Activated naive CD8-positive, alpha-beta T cell (primary cell): Measurements from ENCODE around the gene GPR156.

Experiments used
- H3K27ac Mint-ChIP-seq: one replicate; pipeline ENCODE4 v1.8.0; 2021; ENCODE audit warnings: mixed read lengths
- H3K27me3 Mint-ChIP-seq: one replicate; pipeline ENCODE4 v1.8.0; 2021; ENCODE audit warnings: mixed read lengths
- H3K36me3 Mint-ChIP-seq: one replicate; pipeline ENCODE4 v1.8.0; 2021; ENCODE audit warnings: mixed read lengths
- H3K4me1 Mint-ChIP-seq: one replicate; pipeline ENCODE4 v1.8.0; 2021; ENCODE audit warnings: low read depth, mixed read lengths
- H3K4me3 Mint-ChIP-seq: one replicate; pipeline ENCODE4 v1.8.0; 2021; ENCODE audit warnings: mild to moderate bottlenecking, mixed read lengths
- H3K9me3 Mint-ChIP-seq: one replicate; pipeline ENCODE4 v1.8.0; 2021; ENCODE audit warnings: low read depth, mixed read lengths

GPR156 gene

DNA sequence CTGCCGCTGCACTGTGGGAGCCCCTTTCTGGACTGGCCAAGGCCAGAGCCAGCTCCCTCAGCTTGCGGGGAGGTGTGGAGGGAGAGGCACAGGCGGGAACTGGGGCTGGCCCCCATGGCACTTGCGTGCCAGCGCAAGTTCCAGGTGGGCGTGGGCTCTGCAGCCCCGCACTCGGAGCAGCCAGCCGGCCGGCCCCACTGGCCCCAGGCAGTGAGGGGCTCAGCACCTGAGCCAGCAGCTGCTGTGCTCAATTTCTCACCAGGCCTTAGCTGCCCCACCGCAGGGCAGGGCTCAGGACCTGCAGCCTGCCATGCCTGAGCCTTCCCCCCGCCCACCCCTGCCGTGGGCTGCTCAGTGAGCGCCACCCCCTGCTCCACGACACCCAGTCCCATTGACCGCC lies 4.6 kb upstream of the GPR156 start:
- H3K4me1 Mint-ChIP-seq: peaks cover 2% of the 10 kb centered on the region
- H3K36me3 Mint-ChIP-seq: peaks cover 2% of the 10 kb centered on the region
- peaks cover 5% of the 10 kb centered on the region for H3K9me3 Mint-ChIP-seq
- no peak overlapping the region for H3K4me3 Mint-ChIP-seq
- peaks cover 29% of the 10 kb centered on the region for H3K27me3 Mint-ChIP-seq
- no peak overlapping the region for H3K27ac Mint-ChIP-seq

DNA sequence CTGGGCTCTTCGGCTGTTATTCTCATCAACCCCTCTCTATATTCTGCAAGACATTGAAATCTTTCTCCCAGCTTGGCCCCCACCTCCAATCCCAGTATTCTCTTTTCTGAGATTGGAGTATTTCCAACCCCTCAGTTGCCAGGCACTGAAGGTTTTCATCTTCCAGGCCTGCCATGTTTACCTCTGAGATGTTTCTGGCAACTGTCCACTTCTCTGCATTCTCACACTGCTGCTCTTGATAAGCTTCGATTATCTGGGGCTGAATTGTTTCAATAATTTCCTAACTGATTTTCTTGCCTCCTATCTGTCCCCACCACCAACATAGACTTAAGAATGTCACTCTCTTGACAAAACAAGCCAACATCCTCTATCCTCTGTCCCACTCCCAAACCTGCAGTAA lies 1.4 kb upstream of the GPR156 start:
- H3K4me3 Mint-ChIP-seq: peak overlapping the region; percentile 22
- H3K27ac Mint-ChIP-seq: no peak overlapping the region
- peaks cover 2% of the 10 kb centered on the region for H3K36me3 Mint-ChIP-seq
- H3K4me1 Mint-ChIP-seq: peaks cover 2% of the 10 kb centered on the region
- H3K27me3 Mint-ChIP-seq: peaks cover 38% of the 10 kb centered on the region
- H3K9me3 Mint-ChIP-seq: no peaks in the 10 kb centered on the region

DNA sequence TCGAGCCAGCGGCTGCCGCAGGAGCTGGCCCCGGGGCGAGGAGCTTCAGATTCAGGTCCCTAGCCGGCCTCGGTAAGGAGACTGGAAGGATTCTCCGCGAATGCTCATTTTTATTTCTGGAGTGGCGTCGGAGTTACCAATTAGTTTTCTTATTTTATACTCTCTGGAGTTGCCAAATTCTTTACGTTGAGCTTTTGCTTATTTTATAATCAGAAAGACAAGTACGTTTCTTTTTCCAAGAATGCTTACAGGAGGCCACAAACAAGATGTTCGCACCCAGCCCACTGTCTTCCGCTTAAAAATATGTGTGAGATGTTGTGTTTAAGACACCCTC lies 453 bp upstream of the GPR156 start:
- no peak overlapping the region for H3K27ac Mint-ChIP-seq
- H3K36me3 Mint-ChIP-seq: peaks cover 2% of the 10 kb centered on the region
- H3K9me3 Mint-ChIP-seq: no peaks in the 10 kb centered on the region
- peaks cover 2% of the 10 kb centered on the region for H3K4me1 Mint-ChIP-seq
- peak overlapping the region; percentile 59 for H3K4me3 Mint-ChIP-seq
- H3K27me3 Mint-ChIP-seq: peaks cover 44% of the 10 kb centered on the region

DNA sequence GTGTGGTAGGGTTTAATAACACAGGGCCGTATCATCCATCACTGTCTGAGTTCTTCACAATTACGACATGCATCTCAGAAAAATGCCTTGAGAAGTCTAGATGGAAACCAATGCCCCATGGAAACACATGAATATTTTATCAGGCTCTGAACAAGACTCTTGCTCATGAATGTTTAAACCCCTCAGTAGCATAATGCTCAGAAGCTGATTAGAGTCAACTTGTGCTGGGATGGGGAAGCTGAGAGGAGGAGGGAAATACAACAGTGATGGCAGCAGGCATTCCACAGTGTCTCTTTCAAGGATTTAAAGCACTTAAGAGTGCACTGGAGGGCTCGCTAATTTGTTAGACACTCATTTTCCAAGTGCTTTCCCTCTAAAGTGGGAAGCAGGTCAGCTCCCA lies 3.8 kb downstream of the GPR156 start:
- H3K4me1 Mint-ChIP-seq: peaks cover 2% of the 10 kb centered on the region
- no peaks in the 10 kb centered on the region for H3K36me3 Mint-ChIP-seq
- H3K27me3 Mint-ChIP-seq: peaks cover 46% of the 10 kb centered on the region
- no peak overlapping the region for H3K27ac Mint-ChIP-seq
- no peak overlapping the region for H3K4me3 Mint-ChIP-seq
- H3K9me3 Mint-ChIP-seq: no peaks in the 10 kb centered on the region

DNA sequence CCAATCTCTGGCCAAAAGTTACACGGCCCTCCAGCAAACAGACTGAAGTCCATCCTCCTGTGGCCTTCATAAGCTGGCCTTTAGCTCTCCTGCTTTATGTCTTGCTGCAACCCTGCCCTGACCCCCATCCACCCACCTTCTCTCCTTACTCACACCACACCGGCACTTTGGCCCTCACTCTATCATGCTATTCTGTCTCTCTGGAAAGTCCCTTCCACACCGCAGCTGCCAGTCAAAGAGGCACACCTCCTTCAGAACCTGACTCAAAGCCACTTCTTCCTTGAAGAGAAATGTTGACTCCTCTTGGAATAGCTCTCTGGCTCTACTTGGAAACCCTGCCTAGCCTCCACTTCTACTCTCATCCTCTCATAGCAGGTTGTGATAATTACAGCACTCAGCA lies 4.5 kb downstream of the GPR156 start:
- H3K27me3 Mint-ChIP-seq: peaks cover 46% of the 10 kb centered on the region
- H3K4me3 Mint-ChIP-seq: no peak overlapping the region
- H3K27ac Mint-ChIP-seq: no peak overlapping the region
- H3K9me3 Mint-ChIP-seq: no peaks in the 10 kb centered on the region
- H3K4me1 Mint-ChIP-seq: no peaks in the 10 kb centered on the region
- H3K36me3 Mint-ChIP-seq: no peaks in the 10 kb centered on the region

DNA sequence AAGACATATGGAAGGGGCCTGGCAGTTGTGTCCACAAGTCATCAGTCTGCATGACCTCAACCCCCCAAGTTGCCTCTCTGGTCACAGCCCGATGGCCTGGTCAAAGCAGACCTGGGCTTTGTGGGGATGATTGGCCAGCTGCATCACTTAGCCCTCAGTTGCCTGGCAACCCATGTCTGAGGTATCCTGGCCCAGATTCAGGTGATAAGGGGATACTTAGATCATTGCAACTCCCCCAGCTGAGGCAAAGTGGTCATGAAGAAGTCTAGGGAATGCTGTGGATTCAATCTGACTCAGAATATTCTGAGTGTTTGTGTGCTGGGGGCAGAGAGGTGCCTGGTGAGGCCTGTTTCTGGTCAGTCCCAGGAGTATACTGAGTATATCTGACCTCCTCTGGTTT lies 5.0 kb downstream of the GPR156 start:
- no peaks in the 10 kb centered on the region for H3K9me3 Mint-ChIP-seq
- no peak overlapping the region for H3K27ac Mint-ChIP-seq
- H3K36me3 Mint-ChIP-seq: no peaks in the 10 kb centered on the region
- no peak overlapping the region for H3K4me3 Mint-ChIP-seq
- no peaks in the 10 kb centered on the region for H3K4me1 Mint-ChIP-seq
- H3K27me3 Mint-ChIP-seq: peaks cover 45% of the 10 kb centered on the region

DNA sequence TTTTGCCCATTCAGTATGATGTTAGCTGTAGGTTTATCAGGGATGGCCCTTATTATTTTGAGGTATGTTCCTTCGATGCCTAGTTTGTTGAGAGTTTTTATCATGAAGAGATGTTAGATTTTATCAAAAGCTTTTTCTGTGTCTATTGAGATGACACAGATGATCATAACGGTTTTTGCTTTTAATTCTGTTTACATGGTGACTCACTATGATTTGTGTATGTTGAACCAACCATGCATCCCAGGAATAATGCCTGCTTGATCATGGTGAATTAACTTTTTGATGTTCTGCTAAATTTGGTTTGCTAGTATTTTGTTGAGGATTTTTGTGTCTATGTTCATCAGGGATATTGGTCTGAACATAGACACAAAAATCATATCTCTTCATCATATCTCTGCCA lies 8.3 kb downstream of the GPR156 start:
- H3K9me3 Mint-ChIP-seq: no peaks in the 10 kb centered on the region
- H3K27me3 Mint-ChIP-seq: peaks cover 35% of the 10 kb centered on the region
- H3K4me3 Mint-ChIP-seq: no peak overlapping the region
- no peak overlapping the region for H3K27ac Mint-ChIP-seq
- no peaks in the 10 kb centered on the region for H3K4me1 Mint-ChIP-seq
- no peaks in the 10 kb centered on the region for H3K36me3 Mint-ChIP-seq

DNA sequence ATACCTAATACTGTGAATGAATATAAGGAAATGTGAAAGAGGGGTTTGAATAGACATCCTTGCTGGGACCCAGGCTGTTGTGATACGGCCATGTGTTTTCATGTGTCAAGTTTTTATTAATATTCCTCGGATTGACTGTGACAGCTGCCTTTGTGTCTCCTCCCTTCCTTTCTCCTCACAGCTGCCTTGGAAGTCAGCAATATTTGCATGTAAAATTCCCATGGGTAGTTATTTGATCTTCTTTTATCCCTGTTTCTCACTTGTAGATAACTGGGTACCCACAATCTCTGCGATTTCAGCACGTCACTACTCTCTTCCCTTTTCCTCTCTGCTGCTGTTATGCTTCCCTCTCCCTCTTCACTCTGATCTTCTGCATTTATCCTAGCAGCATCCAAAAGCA lies 9.4 kb downstream of the GPR156 start:
- no peak overlapping the region for H3K4me3 Mint-ChIP-seq
- H3K9me3 Mint-ChIP-seq: no peaks in the 10 kb centered on the region
- H3K36me3 Mint-ChIP-seq: no peaks in the 10 kb centered on the region
- peaks cover 28% of the 10 kb centered on the region for H3K27me3 Mint-ChIP-seq
- H3K27ac Mint-ChIP-seq: no peak overlapping the region
- H3K4me1 Mint-ChIP-seq: no peaks in the 10 kb centered on the region

DNA sequence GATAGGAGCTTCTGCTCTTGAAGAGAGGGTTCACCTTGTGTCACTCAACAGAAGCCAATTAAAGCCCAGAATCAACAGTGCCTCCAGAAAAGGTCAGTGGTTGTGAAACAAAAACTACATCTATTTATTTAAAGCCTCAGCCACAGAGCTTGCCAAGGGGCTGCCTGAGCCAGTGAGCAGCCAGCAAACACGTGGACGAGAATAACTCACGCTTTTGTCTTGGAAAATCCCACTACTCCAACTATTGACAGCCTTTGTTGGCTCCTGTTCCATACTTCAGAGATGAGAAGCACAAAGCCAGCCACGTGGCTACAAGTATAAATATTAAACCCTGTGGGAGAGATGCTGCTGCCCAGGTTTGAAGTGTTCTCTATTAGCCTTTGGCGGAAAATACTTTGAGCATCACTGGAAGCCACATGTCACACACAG lies 10.3 kb downstream of the GPR156 start:
- Mint-ChIP-seq H3K27me3 (peaks cover 27% of the 10 kb centered on the region), H3K4me1 (no peaks in the 10 kb centered on the region), H3K4me3 (no peak overlapping the region), H3K36me3 (no peaks in the 10 kb centered on the region), H3K27ac (no peak overlapping the region), H3K9me3 (no peaks in the 10 kb centered on the region)

DNA sequence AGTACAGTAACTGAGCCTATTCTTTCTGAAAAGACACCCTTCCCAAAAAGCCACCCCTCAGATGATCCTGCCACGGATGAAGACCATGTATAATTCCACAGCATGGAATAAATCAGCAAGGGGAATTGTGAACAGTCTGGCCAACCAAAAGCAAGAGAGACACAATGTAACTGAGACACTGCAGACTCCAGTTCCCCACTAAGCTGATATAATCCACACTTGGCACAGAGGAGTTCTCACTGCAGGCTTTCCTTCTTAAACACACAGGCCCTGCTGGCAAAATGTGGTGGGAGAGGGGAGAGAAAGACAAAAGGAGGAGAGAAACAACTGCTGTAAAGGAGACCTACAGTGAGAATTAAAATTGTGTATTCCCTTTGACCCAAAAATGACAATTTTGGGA lies 12.7 kb downstream of the GPR156 start:
- Mint-ChIP-seq H3K9me3 (no peaks in the 10 kb centered on the region), H3K27me3 (peaks cover 18% of the 10 kb centered on the region), H3K4me1 (no peaks in the 10 kb centered on the region), H3K36me3 (no peaks in the 10 kb centered on the region), H3K27ac (no peak overlapping the region), H3K4me3 (no peak overlapping the region)

DNA sequence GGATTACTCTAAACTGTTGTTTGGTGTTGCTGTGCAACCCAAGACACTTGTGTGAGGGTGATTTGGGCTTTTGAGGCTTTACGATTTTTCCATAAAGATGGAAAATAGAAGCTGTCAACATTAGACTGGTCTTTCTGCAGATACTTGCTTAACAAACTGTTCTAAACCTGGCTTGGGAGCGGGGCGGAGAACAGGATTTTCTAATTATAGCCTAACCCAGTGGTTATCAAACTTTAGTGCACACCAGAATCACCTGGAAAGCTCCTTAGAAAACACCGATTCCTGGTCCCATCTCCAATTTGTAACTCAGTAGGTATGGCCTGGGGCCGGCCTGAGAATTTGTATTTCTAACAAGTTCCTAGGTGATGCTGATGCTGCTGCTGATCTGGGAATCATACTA lies 19.0 kb downstream of the GPR156 start:
- Mint-ChIP-seq H3K27ac (no peak overlapping the region), H3K36me3 (no peaks in the 10 kb centered on the region), H3K4me3 (no peak overlapping the region), H3K4me1 (no peaks in the 10 kb centered on the region), H3K27me3 (peaks cover 2% of the 10 kb centered on the region), H3K9me3 (no peaks in the 10 kb centered on the region)

DNA sequence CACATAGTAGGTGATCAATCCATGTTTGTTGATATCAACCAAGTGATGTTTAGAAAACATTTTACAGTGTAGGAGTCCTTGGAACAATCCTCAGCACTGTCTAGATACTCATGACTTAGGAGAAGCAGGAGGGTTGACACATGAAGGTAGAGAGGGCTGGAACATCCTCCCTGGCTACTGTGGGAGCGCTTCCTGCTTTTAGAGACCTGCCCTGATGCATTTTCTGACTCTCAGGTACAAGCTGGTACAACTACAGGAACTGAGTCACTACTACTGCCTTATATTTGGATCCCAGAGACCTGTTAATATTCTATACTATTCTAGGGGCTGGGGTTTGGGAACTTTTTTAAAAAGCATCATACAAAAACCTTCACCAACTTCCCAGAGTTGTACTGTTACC lies 20.1 kb downstream of the GPR156 start:
- H3K27ac Mint-ChIP-seq: no peak overlapping the region
- no peaks in the 10 kb centered on the region for H3K4me1 Mint-ChIP-seq
- peaks cover 2% of the 10 kb centered on the region for H3K27me3 Mint-ChIP-seq
- no peaks in the 10 kb centered on the region for H3K36me3 Mint-ChIP-seq
- no peak overlapping the region for H3K4me3 Mint-ChIP-seq
- no peaks in the 10 kb centered on the region for H3K9me3 Mint-ChIP-seq

DNA sequence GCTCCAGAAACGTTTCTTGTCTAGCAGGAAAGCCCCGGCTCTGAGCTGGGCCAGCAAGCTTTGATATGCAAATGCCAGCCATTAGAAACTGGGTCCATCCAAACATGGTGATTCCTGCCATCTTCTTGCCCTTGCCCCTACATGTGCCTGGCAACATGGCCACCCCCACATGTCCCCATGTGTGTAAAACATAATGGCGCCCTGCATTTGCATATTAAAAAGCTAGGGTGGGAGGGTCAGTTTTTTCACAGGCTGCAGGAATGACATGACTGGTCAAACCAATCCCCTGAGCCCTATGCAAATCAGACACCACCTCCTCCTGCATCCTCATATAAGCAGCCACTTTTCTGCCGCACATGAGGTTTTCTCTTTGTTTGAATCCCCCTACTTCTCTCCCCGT lies 21.2 kb downstream of the GPR156 start:
- H3K4me3 Mint-ChIP-seq: no peak overlapping the region
- no peaks in the 10 kb centered on the region for H3K4me1 Mint-ChIP-seq
- no peaks in the 10 kb centered on the region for H3K27me3 Mint-ChIP-seq
- no peak overlapping the region for H3K27ac Mint-ChIP-seq
- H3K9me3 Mint-ChIP-seq: no peaks in the 10 kb centered on the region
- H3K36me3 Mint-ChIP-seq: no peaks in the 10 kb centered on the region

DNA sequence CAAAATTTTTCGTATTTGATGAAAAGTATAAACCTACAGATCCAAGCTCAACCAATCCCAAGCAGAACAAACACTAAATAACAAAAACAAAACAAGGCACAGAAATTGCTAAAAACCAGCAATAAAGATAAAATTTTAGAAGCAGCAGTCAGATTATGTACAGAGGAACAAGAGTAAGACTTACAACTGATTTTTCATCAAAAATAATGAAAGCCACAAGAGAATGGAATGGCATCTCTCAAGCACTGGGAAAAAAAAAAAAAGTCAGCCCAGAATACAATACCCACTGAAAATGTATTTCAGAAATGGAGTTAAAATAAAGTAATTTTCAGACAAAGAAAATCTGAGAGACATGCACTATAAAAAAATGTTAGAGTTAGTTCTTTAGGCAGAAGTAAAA lies 27.0 kb downstream of the GPR156 start:
- Mint-ChIP-seq H3K9me3 (peaks cover 15% of the 10 kb centered on the region), H3K36me3 (peaks cover 4% of the 10 kb centered on the region), H3K27me3 (no peaks in the 10 kb centered on the region), H3K4me1 (no peaks in the 10 kb centered on the region), H3K4me3 (no peak overlapping the region), H3K27ac (no peak overlapping the region)

DNA sequence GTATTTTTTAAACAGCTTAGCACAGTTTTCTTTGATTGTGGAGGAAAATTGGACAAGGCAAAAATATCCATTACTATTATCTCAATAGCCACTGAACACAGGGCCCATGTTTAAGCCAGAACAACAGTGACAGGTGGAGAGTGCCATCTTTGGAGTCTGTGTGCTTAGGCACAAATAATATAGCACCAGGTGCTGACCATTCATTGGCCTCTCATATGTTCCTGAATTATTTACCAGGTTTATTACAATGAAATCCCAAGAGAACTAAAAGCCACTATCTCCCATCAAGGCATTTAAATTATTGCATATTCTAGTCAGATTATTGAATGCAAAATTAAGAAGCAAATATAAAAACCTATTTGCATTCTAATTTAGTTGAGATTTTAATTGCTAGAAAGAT lies 39.6 kb downstream of the GPR156 start:
- no peaks in the 10 kb centered on the region for H3K9me3 Mint-ChIP-seq
- no peak overlapping the region for H3K27ac Mint-ChIP-seq
- H3K4me1 Mint-ChIP-seq: no peaks in the 10 kb centered on the region
- H3K27me3 Mint-ChIP-seq: peaks cover 14% of the 10 kb centered on the region
- H3K4me3 Mint-ChIP-seq: no peak overlapping the region
- no peaks in the 10 kb centered on the region for H3K36me3 Mint-ChIP-seq

DNA sequence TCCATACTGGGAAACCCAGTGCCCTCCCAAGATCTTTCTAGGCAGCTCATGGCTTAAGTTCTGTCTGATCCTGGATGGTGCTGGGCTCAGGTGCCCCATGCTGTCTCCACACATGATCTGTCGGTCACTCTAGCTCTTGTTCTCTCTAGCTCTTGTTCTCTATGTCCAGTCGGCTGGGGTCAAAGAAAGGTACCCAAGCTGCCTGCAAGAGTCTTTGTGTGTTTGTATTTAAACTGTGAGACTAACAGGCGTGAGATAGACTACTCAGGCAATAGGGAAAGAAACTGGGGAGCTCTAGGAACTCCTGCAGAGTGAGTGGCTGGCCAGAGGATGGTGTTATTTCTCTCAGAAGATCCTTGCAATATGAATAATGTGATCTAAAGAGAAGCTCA lies 40.2 kb downstream of the GPR156 start:
- H3K27ac Mint-ChIP-seq: no peak overlapping the region
- H3K4me3 Mint-ChIP-seq: no peak overlapping the region
- H3K36me3 Mint-ChIP-seq: no peaks in the 10 kb centered on the region
- H3K9me3 Mint-ChIP-seq: no peaks in the 10 kb centered on the region
- H3K27me3 Mint-ChIP-seq: peaks cover 14% of the 10 kb centered on the region
- H3K4me1 Mint-ChIP-seq: no peaks in the 10 kb centered on the region

DNA sequence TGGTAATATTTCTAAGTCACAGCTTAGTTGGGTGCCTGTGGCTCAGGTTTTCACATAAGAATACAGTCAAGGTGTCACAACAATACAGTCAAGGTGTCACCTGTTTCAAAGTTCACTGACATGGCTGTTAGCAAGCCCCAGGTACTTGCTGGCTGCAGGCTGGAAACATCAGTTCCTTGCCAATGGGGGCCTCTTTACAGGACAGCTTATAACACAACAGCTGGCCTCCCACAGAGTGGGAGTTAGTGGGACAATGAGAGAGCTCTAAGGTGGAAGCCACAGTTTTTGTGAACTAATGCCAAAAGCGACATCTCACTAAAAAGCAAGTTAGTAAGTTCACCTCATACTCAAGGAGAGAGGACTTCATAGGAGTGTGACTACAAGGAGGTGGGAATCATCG lies 45.4 kb downstream of the GPR156 start:
- Mint-ChIP-seq H3K36me3 (no peaks in the 10 kb centered on the region), H3K27me3 (peaks cover 25% of the 10 kb centered on the region), H3K9me3 (no peaks in the 10 kb centered on the region), H3K27ac (no peak overlapping the region), H3K4me3 (no peak overlapping the region), H3K4me1 (no peaks in the 10 kb centered on the region)
